H1 (cell line): ENCODE results near the gene GPR87. TPM values are rescaled to one million over a fixed set of nuclear protein-coding genes. Genes with fewer than 3 reads are reported as not detected.

Source experiments
- CTCF ChIA-PET: fragments of 300-600 bp; sonication (Branson Sonifier 250); formaldehyde crosslinking; loops from one replicate; lab custom pipeline; 2021; ENCODE audit not compliant: partially characterized antibody; lab: Charles Lee
- POLR2A ChIA-PET: fragments of 300-600 bp; sonication (Branson Sonifier 250); formaldehyde crosslinking; loops from one replicate; lab custom pipeline; 2021; ENCODE audit warnings: inconsistent platforms; ENCODE audit not compliant: partially characterized antibody; lab: Charles Lee
- DNase-seq, 2 experiments: peaks; one replicate each; pipeline versions ENCODE4 v3.0.0 to v3.0.0-alpha.2; 2010 to 2022; ENCODE audit warnings: low spot score in 2 of 2, low read depth in 1 of 2, mixed read lengths in 1 of 2
- FAIRE-seq: peaks from 2 replicates; lab custom pipeline; 2011; peaks lifted over from hg19 to GRCh38; lab: Jason Lieb, UNC
- H2AFZ ChIP-seq: 2 replicates; pipeline ENCODE4 v1.8.1; 2012; ENCODE audit warnings: low read length, inconsistent platforms
- H2AK5ac ChIP-seq: 2 replicates; pipeline ENCODE4 v1.6.1; 2013; ENCODE audit warnings: low read depth, low read length
- H2BK120ac ChIP-seq: replicated peaks from 2 replicates; pipeline ENCODE3; 2013; ENCODE audit warnings: low read depth, low read length, inconsistent platforms
- H2BK12ac ChIP-seq: 2 replicates; pipeline ENCODE4 v1.6.1; 2013; ENCODE audit warnings: low read depth, low read length
- H2BK15ac ChIP-seq: 2 replicates; pipeline ENCODE4 v1.6.1; 2013; ENCODE audit warnings: low read length
- H2BK20ac ChIP-seq: 2 replicates; pipeline ENCODE4 v1.6.1; 2013; ENCODE audit warnings: low read length
- H2BK5ac ChIP-seq: 2 replicates; pipeline ENCODE4 v1.6.1; 2013; ENCODE audit warnings: low read depth, low read length
- H3K14ac ChIP-seq: 2 replicates; pipeline ENCODE4 v1.6.1; 2013; ENCODE audit warnings: inconsistent platforms; ENCODE audit not compliant: insufficient read length
- H3K18ac ChIP-seq: 2 replicates; pipeline ENCODE4 v1.6.1; 2013; ENCODE audit warnings: low read length; ENCODE audit errors: extremely low read depth
- H3K23ac ChIP-seq: 2 replicates; pipeline ENCODE4 v1.6.1; 2013; ENCODE audit warnings: inconsistent platforms; ENCODE audit not compliant: insufficient read length
- H3K23me2 ChIP-seq: 2 replicates; pipeline ENCODE4 v1.6.1; 2013; ENCODE audit warnings: low read depth, low read length
- H3K27ac ChIP-seq: 2 replicates; pipeline ENCODE4 v1.6.1; 2011; ENCODE audit warnings: low read depth, low read length, inconsistent platforms
- H3K27me3 ChIP-seq, 4 experiments: replicated peaks in 1 of 4; 1 replicate in 1 of 4; 2 replicates in 3 of 4; pipeline versions ENCODE4 v1.6.1 to v1.8.1; 2011 to 2013; ENCODE audit warnings: low read length in 3 of 4, mild to moderate bottlenecking in 3 of 4, inconsistent platforms in 2 of 4, mixed read lengths in 2 of 4, moderate library complexity in 1 of 4; ENCODE audit not compliant: control insufficient read depth in 3 of 4, insufficient read depth in 3 of 4; ENCODE audit errors: extremely low read depth in 1 of 4
- H3K36me3 ChIP-seq, 4 experiments: 2 replicates each; pipeline versions ENCODE4 v1.6.1 to v1.8.1; 2011 to 2013; ENCODE audit warnings: mild to moderate bottlenecking in 4 of 4, low read length in 3 of 4, moderate library complexity in 2 of 4, control low read depth in 1 of 4, inconsistent platforms in 1 of 4; ENCODE audit not compliant: insufficient read depth in 4 of 4, control insufficient read depth in 2 of 4
- H3K4ac ChIP-seq: replicated peaks from 2 replicates; pipeline ENCODE3; 2013; ENCODE audit warnings: low read length, low read depth, mixed read lengths, inconsistent platforms; ENCODE audit not compliant: insufficient read length
- H3K4me1 ChIP-seq, 4 experiments: replicated peaks in 1 of 4; 1 replicate in 1 of 4; 2 replicates in 3 of 4; pipeline versions ENCODE4 v1.6.1 to v1.8.1; 2011 to 2013; ENCODE audit warnings: low read length in 3 of 4, inconsistent platforms in 2 of 4, mixed read lengths in 1 of 4; ENCODE audit not compliant: insufficient read depth in 4 of 4, control insufficient read depth in 3 of 4
- H3K4me2 ChIP-seq, 2 experiments: 2 replicates each; pipeline versions ENCODE4 v1.6.1 to v1.8.1; 2011 to 2013; ENCODE audit warnings: low read depth in 2 of 2, low read length in 2 of 2, control low read depth in 1 of 2, inconsistent platforms in 1 of 2, mild to moderate bottlenecking in 1 of 2; ENCODE audit not compliant: insufficient read depth in 1 of 2
- H3K4me3 ChIP-seq, 4 experiments: fragments of 200-600, 300-600 bp in 1 of 4; sonication (generic), shearing (Covaris generic), sonication (Bioruptor Twin) in 1 of 4; 2 replicates each; pipeline versions ENCODE4 v1.5.1 to v1.8.1; 2011 to 2016; ENCODE audit warnings: low read length in 4 of 4, low read depth in 3 of 4, control low read depth in 2 of 4, inconsistent platforms in 2 of 4, mild to moderate bottlenecking in 2 of 4, mixed read lengths in 1 of 4, moderate library complexity in 1 of 4; ENCODE audit not compliant: insufficient read depth in 2 of 4; ENCODE audit errors: extremely low read depth in 1 of 4
- H3K56ac ChIP-seq: replicated peaks from 2 replicates; pipeline ENCODE3; 2013; ENCODE audit warnings: low read depth, mild to moderate bottlenecking, mixed read lengths, low read length, inconsistent platforms; ENCODE audit not compliant: insufficient read length
- H3K79me1 ChIP-seq: 2 replicates; pipeline ENCODE4 v1.6.1; 2013; ENCODE audit warnings: low read depth, low read length, control low read depth
- H3K79me2 ChIP-seq, 2 experiments: 2 replicates each; pipeline versions ENCODE4 v1.6.1 to v1.8.1; 2012 to 2013; ENCODE audit warnings: low read length in 2 of 2, mild to moderate bottlenecking in 2 of 2, inconsistent platforms in 1 of 2; ENCODE audit not compliant: insufficient read depth in 2 of 2, control insufficient read depth in 1 of 2
- H3K9ac ChIP-seq, 4 experiments: replicated peaks in 1 of 4; 1 replicate in 1 of 4; 2 replicates in 3 of 4; pipeline versions ENCODE4 v1.6.1 to v1.8.1; 2011 to 2013; ENCODE audit warnings: low read depth in 3 of 4, low read length in 3 of 4, control low read depth in 2 of 4, mild to moderate bottlenecking in 2 of 4, moderate library complexity in 2 of 4, inconsistent platforms in 1 of 4; ENCODE audit errors: extremely low read depth in 1 of 4
- H3K9me3 ChIP-seq, 2 experiments: 2 replicates each; pipeline versions ENCODE4 v1.6.1 to v1.8.1; 2012 to 2013; ENCODE audit warnings: mild to moderate bottlenecking in 2 of 2, moderate library complexity in 2 of 2, control low read depth in 1 of 2, inconsistent platforms in 1 of 2, low read depth in 1 of 2, low read length in 1 of 2, mixed read lengths in 1 of 2; ENCODE audit not compliant: insufficient read depth in 2 of 2
- H4K20me1 ChIP-seq, 2 experiments: replicated peaks in 1 of 2; 2 replicates each; pipeline versions ENCODE3 to v1.8.1; 2011 to 2013; ENCODE audit warnings: inconsistent platforms in 2 of 2, low read length in 2 of 2, mild to moderate bottlenecking in 1 of 2; ENCODE audit not compliant: insufficient read depth in 2 of 2, control insufficient read depth in 1 of 2
- H4K5ac ChIP-seq: 2 replicates; pipeline ENCODE4 v1.6.1; 2013; ENCODE audit warnings: low read length, low read depth, mixed read lengths, inconsistent platforms; ENCODE audit not compliant: insufficient read length
- H4K8ac ChIP-seq: 2 replicates; pipeline ENCODE4 v1.8.0; 2013; ENCODE audit warnings: mild to moderate bottlenecking, moderate library complexity, low read length, inconsistent platforms; ENCODE audit not compliant: insufficient read depth; ENCODE audit errors: extremely low read depth
- H4K91ac ChIP-seq: replicated peaks from 2 replicates; pipeline ENCODE3; 2013; ENCODE audit warnings: low read length, mixed read lengths, inconsistent platforms; ENCODE audit not compliant: insufficient read length
- BACH1 ChIP-seq: IDR thresholded peaks from 2 replicates; pipeline ENCODE4 v1.6.1; 2012; ENCODE audit warnings: low read length, improper control_type of control experiment
- BCL11A ChIP-seq, 2 experiments: IDR thresholded peaks; one replicate each; pipeline ENCODE4 v1.6.1; 2011; ENCODE audit warnings: low read depth in 2 of 2, low read length in 2 of 2, mild to moderate bottlenecking in 2 of 2
- CBX5 ChIP-seq: fragments of 300-800, 300-1000 bp; sonication (generic); IDR thresholded peaks from 2 replicates; pipeline ENCODE4 v1.7.1; 2016; ENCODE audit warnings: antibody characterized with exemption, low read length, low read depth
- CHD2 ChIP-seq: IDR thresholded peaks from 2 replicates; pipeline ENCODE4 v1.6.1; 2012; ENCODE audit warnings: low read length, improper control_type of control experiment
- CTCF ChIP-seq, 3 experiments: IDR thresholded peaks; 1 replicate in 2 of 3; 2 replicates in 1 of 3; pipeline versions ENCODE4 v1.5.1 to v1.6.1; 2011; ENCODE audit warnings: low read length in 3 of 3, mild to moderate bottlenecking in 3 of 3, inconsistent platforms in 2 of 3, low read depth in 1 of 3, moderate library complexity in 1 of 3; ENCODE audit not compliant: insufficient read depth in 1 of 3; ENCODE audit errors: control extremely low read depth in 1 of 3
- HDAC6 ChIP-seq: IDR thresholded peaks from one replicate; pipeline ENCODE4 v1.7.1; 2012; ENCODE audit warnings: low read depth, mild to moderate bottlenecking, inconsistent platforms, low read length, moderate library complexity
- KDM1A ChIP-seq: fragments of 200-600, 300-600 bp; sonication (generic); IDR thresholded peaks from 2 replicates; pipeline ENCODE4 v1.7.1; 2016; ENCODE audit warnings: mild to moderate bottlenecking, low read length, borderline replicate concordance
- MAFK ChIP-seq: IDR thresholded peaks from 2 replicates; pipeline ENCODE4 v1.6.1; 2012; ENCODE audit warnings: low read depth, mild to moderate bottlenecking, improper control_type of control experiment, low read length
- NANOG ChIP-seq: IDR thresholded peaks from 2 replicates; pipeline ENCODE4 v1.6.1; 2011; ENCODE audit warnings: low read length, low read depth, mild to moderate bottlenecking, inconsistent platforms; ENCODE audit not compliant: insufficient read depth, poor library complexity, severe bottlenecking
- POU5F1 ChIP-seq: IDR thresholded peaks from 2 replicates; pipeline ENCODE4 v1.6.1; 2011; ENCODE audit warnings: low read depth, mild to moderate bottlenecking, low read length, moderate library complexity
- RXRA ChIP-seq: IDR thresholded peaks from 2 replicates; pipeline ENCODE4 v1.6.1; 2011; ENCODE audit warnings: low read depth, mild to moderate bottlenecking, low read length, moderate library complexity; ENCODE audit not compliant: insufficient read depth
- SUZ12 ChIP-seq: fragments of 200-600 bp; sonication (generic); IDR thresholded peaks from 2 replicates; pipeline ENCODE4 v1.6.1; 2012; ENCODE audit warnings: mild to moderate bottlenecking, inconsistent platforms, low read length, moderate library complexity, mixed read lengths
- WGBS, 2 experiments: shearing (Covaris generic) in 1 of 2; methylation state at CpG; one replicate each; pipeline versions ENCODE4 v1.1.6 to v1.1.7; 2013 to 2015; ENCODE audit warnings: low lambda C conversion rate in 2 of 2, mixed read lengths in 2 of 2, inconsistent platforms in 1 of 2, low coverage in 1 of 2, missing lambda C conversion rate in 1 of 2; ENCODE audit not compliant: insufficient replicate concordance in 2 of 2, insufficient coverage in 1 of 2, insufficient read length in 1 of 2; ENCODE audit errors: extremely low coverage in 1 of 2, missing lambda C conversion rate in 1 of 2; 5-methylcytosine and 5-hydroxymethylcytosine counted together
- polyA plus RNA-seq, 7 experiments: library from polyadenylated mRNA; depleted of rRNA in 3 of 7; stranded (reverse) in 5 of 7; unstranded in 2 of 7; fragments of >200 nt in 5 of 7; fragments of 200-250 nt in 2 of 7; gene quantifications; 1 replicate in 5 of 7; 2 replicates in 1 of 7; 4 replicates in 1 of 7; pipeline versions ENCODE4 v1.2.1 to v1.2.3, GENCODE V29; 2011 to 2013; ENCODE audit warnings: missing spikeins in 2 of 7, mixed read lengths in 2 of 7
- total RNA-seq: library from RNA; stranded (reverse); fragmentation: NEBNext Ultra II Directional; extraction: Animal tissue kit (Norgen Biotek cat#: 25700); gene quantifications from 2 replicates; pipeline ENCODE4 v1.2.1, GENCODE V29; 2021

GPR87 gene
- total and polyA plus RNA-seq, 2 of the 8 experiments (the other 6 are each of a cell fraction or from before 2014, with no cell fraction given), result 0.05 TPM; not detected in 1

GRCh38 chr3:151315846-151316245 is 774 bp downstream of the GPR87 start:
- POLR2A ChIA-PET, result no interaction called here
- no peaks in the 10 kb centered on the region for H3K9me3 ChIP-seq
- no peak overlapping the region for H4K8ac ChIP-seq
- H3K4me3 ChIP-seq, result no peak overlapping the region
- H3K4me2 ChIP-seq, result no peak overlapping the region
- no peak overlapping the region for H3K14ac ChIP-seq
- no peak overlapping the region for H3K56ac ChIP-seq
- peaks cover 3 to 12% (median 6%) of the 10 kb centered on the region in 4 experiments; a peak in 4 of 7 replicates for H3K4me1 ChIP-seq
- no peaks in the 10 kb centered on the region for H3K79me2 ChIP-seq
- H2BK15ac ChIP-seq, result no peak overlapping the region
- no peak overlapping the region for H2BK120ac ChIP-seq
- no peak for DNase-seq
- no peaks in the 10 kb centered on the region for H4K20me1 ChIP-seq
- no peak overlapping the region for H2AK5ac ChIP-seq
- H2AFZ ChIP-seq, result no peak overlapping the region
- FAIRE-seq, result no peak
- no peak overlapping the region for H3K23ac ChIP-seq
- H3K9ac ChIP-seq, result no peak overlapping the region
- 70% methylated on average over 2 of the region's 2 CpGs; no CpG with 5 or more reads in 1 of the 2 experiments for whole genome bisulfite sequencing, 2 experiments
- CTCF ChIA-PET, result interaction anchor here (0.8 to 1.3 kb wide), 7 partner anchors 9 to 29 kb away, joined by 3 to 6 read pairs (median 3); no protein-coding TSS in a partner anchor
- no peak overlapping the region for H4K91ac ChIP-seq
- H2BK20ac ChIP-seq, result no peak overlapping the region
- no peak overlapping the region for H3K27ac ChIP-seq
- H2BK5ac ChIP-seq, result no peak overlapping the region
- no peak overlapping the region for H2BK12ac ChIP-seq
- H3K23me2 ChIP-seq, result no peaks in the 10 kb centered on the region
- no peaks in the 10 kb centered on the region for H3K27me3 ChIP-seq
- no peaks in the 10 kb centered on the region for H3K36me3 ChIP-seq
- H4K5ac ChIP-seq, result no peak overlapping the region
- H3K79me1 ChIP-seq, result no peaks in the 10 kb centered on the region
- no peak overlapping the region for H3K4ac ChIP-seq
- no peak overlapping the region for H3K18ac ChIP-seq
- no peak for TF ChIP-seq BACH1
- no peak for TF ChIP-seq MAFK
- no peak for TF ChIP-seq NANOG
- TF ChIP-seq CHD2, result no peak
- no peak for TF ChIP-seq KDM1A
- TF ChIP-seq BCL11A (IDR thresholded peaks at IDR 0.05; ENCODE audit: low read depth in 2 of 2, low read length in 2 of 2), result no peak
- TF ChIP-seq CBX5, result no peak
- TF ChIP-seq RXRA, result no peak
- TF ChIP-seq SUZ12, result no peak
- no peak for TF ChIP-seq CTCF (IDR thresholded peaks at IDR 0.05; ENCODE audit: control extremely low read depth in 1 of 3, insufficient read depth in 1 of 3, low read depth in 1 of 3, low read length in 3 of 3)
- TF ChIP-seq POU5F1, result no peak
- TF ChIP-seq HDAC6, result no peak
